ENCODE measurements around the gene RNASET2. TPM values are rescaled to one million over a fixed set of nuclear protein-coding genes. Genes with fewer than 3 reads are reported as not detected.

Gene RNASET2
- 10 to 100 TPM; 73.9 to 82.7 TPM for total RNA-seq

GRCh38 chr6:166956444-166957086, at the start of gene RNASET2:
Gene RNASET2 (minus strand): TSS chr6:166956550. CDS start chr6:166956182, 368 bp downstream.
- H3K27me3 ChIP-seq (replicated peaks; ENCODE audit: insufficient read depth) = no peaks in the 10 kb centered on the region
- DNase-seq (ENCODE audit: low spot score) (peak; percentile 89), ATAC-seq (ENCODE audit: insufficient number of reproducible peaks, low FRiP score, low read depth) (peak; percentile 84)
- peaks cover 4 to 21% of the 10 kb centered on the region in 2 donors for H3K4me1 ChIP-seq (ENCODE audit: control insufficient read depth in 1 of 2, low read depth in 2 of 2)
- peak within 1 kb of the TSS; percentile 84 for H3K4me3 ChIP-seq
- H3K9me3 ChIP-seq = no peaks in the 10 kb centered on the region
- TF ChIP-seq CTCF (IDR thresholded peaks at IDR 0.05) = no peak
- peak within 1 kb of the TSS; percentile 62 to 75 for H3K27ac ChIP-seq
- H3K36me3 ChIP-seq = no peaks in the 10 kb centered on the region

GRCh38 chr6:167005350-167006159, 49.2 kb upstream of the RNASET2 start:
- no peak overlapping the region for H3K27ac ChIP-seq
- ATAC-seq (ENCODE audit: insufficient number of reproducible peaks, low FRiP score, low read depth) (no peak), DNase-seq (ENCODE audit: low spot score) (no peak)
- H3K9me3 ChIP-seq = no peaks in the 10 kb centered on the region
- TF ChIP-seq CTCF (IDR thresholded peaks at IDR 0.05) = no peak
- H3K27me3 ChIP-seq (replicated peaks; ENCODE audit: insufficient read depth) = no peaks in the 10 kb centered on the region
- H3K4me1 ChIP-seq (ENCODE audit: control insufficient read depth in 1 of 2, low read depth in 2 of 2) = peaks cover 5 to 6% of the 10 kb centered on the region in 2 donors
- no peaks in the 10 kb centered on the region for H3K36me3 ChIP-seq
- H3K4me3 ChIP-seq = no peak overlapping the region

GRCh38 chr6:167000759-167001158, 44.4 kb upstream of the RNASET2 start:
- TF ChIP-seq CTCF (IDR thresholded peaks at IDR 0.05) = no peak
- Histone ChIP-seq H3K36me3 (no peaks in the 10 kb centered on the region), H3K4me3 (no peak overlapping the region), H3K27me3 (replicated peaks; ENCODE audit: insufficient read depth) (no peaks in the 10 kb centered on the region), H3K9me3 (no peaks in the 10 kb centered on the region), H3K27ac (no peak overlapping the region), H3K4me1 (ENCODE audit: control insufficient read depth in 1 of 2, low read depth in 2 of 2) (peaks cover 6 to 18% of the 10 kb centered on the region in 2 donors)
- no peak for DNase-seq (ENCODE audit: low spot score)
- ATAC-seq (ENCODE audit: insufficient number of reproducible peaks, low FRiP score, low read depth) = no peak

GRCh38 chr6:166999884-167000253, 43.5 kb upstream of the RNASET2 start:
- Histone ChIP-seq H3K27me3 (replicated peaks; ENCODE audit: insufficient read depth) (no peaks in the 10 kb centered on the region), H3K27ac (no peak overlapping the region), H3K4me3 (peak overlapping the region; percentile 96), H3K9me3 (no peaks in the 10 kb centered on the region), H3K36me3 (no peaks in the 10 kb centered on the region), H3K4me1 (ENCODE audit: control insufficient read depth in 1 of 2, low read depth in 2 of 2) (peaks cover under 1 to 18% of the 10 kb centered on the region in 2 donors)
- no peak for DNase-seq (ENCODE audit: low spot score)
- TF ChIP-seq CTCF (IDR thresholded peaks at IDR 0.05) = no peak
- ATAC-seq (ENCODE audit: insufficient number of reproducible peaks, low FRiP score, low read depth) = no peak

- no peak for TF ChIP-seq CTCF (IDR thresholded peaks at IDR 0.05)
- peak; percentile 94 for ATAC-seq (ENCODE audit: insufficient number of reproducible peaks, low FRiP score, low read depth)
- Histone ChIP-seq H3K36me3 (no peaks in the 10 kb centered on the region), H3K4me1 (ENCODE audit: control insufficient read depth in 1 of 2, low read depth in 2 of 2) (peaks cover 0 to 18% of the 10 kb centered on the region in 2 donors), H3K27ac (no peak within 1 kb of the TSS), H3K27me3 (replicated peaks; ENCODE audit: insufficient read depth) (no peaks in the 10 kb centered on the region), H3K9me3 (no peaks in the 10 kb centered on the region), H3K4me3 (peak within 1 kb of the TSS; percentile 96)
- peak; percentile 72 for DNase-seq (ENCODE audit: low spot score)
These were observed 43.0 kb upstream of the RNASET2 start, which contains the start of gene CEP43 for GRCh38 chr6:166999145-166999883. Gene CEP43 (plus strand): TSS chr6:166999397. CDS start chr6:166999413, 16 bp downstream.

Measured in thoracic aorta (tissue), 2 donors.